ENCODE measurements around the gene RTKN. TPM values are rescaled to one million over a fixed set of nuclear protein-coding genes. Genes with fewer than 3 reads are reported as not detected.

Gene RTKN
- total and polyA plus RNA-seq, 2 of the 13 experiments (the other 11 are each of a cell fraction or from before 2014, with no cell fraction given): 159 to 166 TPM

DNA sequence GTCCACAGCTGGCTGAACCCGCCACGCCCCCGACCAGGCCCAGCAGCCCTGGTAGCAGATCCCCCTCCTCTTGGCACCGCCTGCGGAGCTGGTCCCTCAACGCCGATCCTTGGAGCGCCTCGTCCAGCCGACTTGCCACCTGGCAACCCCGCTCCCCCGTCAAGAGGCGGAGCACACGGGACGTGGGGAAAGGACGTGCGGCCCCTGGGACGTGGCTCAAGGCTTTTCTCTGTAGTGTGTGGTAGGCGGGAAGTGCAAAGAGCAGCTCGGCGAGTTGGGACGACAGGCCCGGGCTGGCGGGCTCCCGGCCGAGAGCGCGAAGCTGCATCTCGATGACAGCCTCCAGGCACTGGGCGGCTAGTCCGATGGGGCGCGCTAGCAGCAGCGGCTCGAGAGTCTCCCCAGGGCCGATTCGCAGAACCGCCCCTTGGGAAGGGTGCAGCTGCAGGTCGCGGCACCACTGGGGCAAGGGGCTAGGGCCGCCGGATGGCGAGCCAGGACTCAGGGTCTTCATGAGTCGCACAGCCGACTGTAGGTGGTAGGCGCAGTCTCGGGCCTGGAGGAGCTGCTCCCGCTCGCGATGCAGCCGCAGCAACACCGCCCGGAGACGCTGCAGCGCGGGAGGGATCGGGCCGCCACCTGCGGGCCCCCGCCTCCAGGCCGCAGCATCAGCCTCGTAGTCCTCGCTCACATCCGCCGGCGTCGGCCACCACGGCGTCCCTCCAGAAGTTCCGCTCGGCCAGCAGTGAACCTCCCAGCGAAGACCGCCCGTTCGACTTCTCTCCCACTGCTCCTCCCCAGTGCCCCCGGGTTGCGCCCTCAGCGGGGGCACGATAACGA lies 40.4 kb upstream of the RTKN start (continued):
- TF ChIP-seq HMGA1 (CRISPR knock-in tag; conservative IDR thresholded peaks at IDR 0.05) (no peak), MEIS2 (CRISPR knock-in tag; IDR thresholded peaks at IDR 0.05) (peak; percentile 72), SP1 (IDR thresholded peaks at IDR 0.05) (no peak), SP1 (CRISPR knock-in tag; IDR thresholded peaks at IDR 0.05) (no peak), RFXAP (CRISPR knock-in tag; IDR thresholded peaks at IDR 0.05; ENCODE audit: borderline replicate concordance) (peak; percentile 64), HMG20B (CRISPR knock-in tag; conservative IDR thresholded peaks at IDR 0.05) (no peak; the same call in 1 of the 2 replicates), TP53 (CRISPR knock-in tag; conservative IDR thresholded peaks at IDR 0.05) (no peak; the same call in 1 of the 2 replicates), SP4 (CRISPR knock-in tag; IDR thresholded peaks at IDR 0.05) (no peak), NFE2L2 (IDR thresholded peaks at IDR 0.05; ENCODE audit: low read length) (no peak), ZNF253 (CRISPR knock-in tag; IDR thresholded peaks at IDR 0.05; ENCODE audit: borderline replicate concordance) (no peak), DMAP1 (CRISPR knock-in tag; IDR thresholded peaks at IDR 0.05) (no peak; the same call in 1 of the 2 replicates)
- TF ChIP-seq, protein P1, sequence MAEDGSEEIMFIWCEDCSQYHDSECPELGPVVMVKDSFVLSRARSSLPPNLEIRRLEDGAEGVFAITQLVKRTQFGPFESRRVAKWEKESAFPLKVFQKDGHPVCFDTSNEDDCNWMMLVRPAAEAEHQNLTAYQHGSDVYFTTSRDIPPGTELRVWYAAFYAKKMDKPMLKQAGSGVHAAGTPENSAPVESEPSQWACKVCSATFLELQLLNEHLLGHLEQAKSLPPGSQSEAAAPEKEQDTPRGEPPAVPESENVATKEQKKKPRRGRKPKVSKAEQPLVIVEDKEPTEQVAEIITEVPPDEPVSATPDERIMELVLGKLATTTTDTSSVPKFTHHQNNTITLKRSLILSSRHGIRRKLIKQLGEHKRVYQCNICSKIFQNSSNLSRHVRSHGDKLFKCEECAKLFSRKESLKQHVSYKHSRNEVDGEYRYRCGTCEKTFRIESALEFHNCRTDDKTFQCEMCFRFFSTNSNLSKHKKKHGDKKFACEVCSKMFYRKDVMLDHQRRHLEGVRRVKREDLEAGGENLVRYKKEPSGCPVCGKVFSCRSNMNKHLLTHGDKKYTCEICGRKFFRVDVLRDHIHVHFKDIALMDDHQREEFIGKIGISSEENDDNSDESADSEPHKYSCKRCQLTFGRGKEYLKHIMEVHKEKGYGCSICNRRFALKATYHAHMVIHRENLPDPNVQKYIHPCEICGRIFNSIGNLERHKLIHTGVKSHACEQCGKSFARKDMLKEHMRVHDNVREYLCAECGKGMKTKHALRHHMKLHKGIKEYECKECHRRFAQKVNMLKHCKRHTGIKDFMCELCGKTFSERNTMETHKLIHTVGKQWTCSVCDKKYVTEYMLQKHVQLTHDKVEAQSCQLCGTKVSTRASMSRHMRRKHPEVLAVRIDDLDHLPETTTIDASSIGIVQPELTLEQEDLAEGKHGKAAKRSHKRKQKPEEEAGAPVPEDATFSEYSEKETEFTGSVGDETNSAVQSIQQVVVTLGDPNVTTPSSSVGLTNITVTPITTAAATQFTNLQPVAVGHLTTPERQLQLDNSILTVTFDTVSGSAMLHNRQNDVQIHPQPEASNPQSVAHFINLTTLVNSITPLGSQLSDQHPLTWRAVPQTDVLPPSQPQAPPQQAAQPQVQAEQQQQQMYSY (CRISPR knock-in tag; IDR thresholded peaks at IDR 0.05): no peak
- TF ChIP-seq, protein P2, sequence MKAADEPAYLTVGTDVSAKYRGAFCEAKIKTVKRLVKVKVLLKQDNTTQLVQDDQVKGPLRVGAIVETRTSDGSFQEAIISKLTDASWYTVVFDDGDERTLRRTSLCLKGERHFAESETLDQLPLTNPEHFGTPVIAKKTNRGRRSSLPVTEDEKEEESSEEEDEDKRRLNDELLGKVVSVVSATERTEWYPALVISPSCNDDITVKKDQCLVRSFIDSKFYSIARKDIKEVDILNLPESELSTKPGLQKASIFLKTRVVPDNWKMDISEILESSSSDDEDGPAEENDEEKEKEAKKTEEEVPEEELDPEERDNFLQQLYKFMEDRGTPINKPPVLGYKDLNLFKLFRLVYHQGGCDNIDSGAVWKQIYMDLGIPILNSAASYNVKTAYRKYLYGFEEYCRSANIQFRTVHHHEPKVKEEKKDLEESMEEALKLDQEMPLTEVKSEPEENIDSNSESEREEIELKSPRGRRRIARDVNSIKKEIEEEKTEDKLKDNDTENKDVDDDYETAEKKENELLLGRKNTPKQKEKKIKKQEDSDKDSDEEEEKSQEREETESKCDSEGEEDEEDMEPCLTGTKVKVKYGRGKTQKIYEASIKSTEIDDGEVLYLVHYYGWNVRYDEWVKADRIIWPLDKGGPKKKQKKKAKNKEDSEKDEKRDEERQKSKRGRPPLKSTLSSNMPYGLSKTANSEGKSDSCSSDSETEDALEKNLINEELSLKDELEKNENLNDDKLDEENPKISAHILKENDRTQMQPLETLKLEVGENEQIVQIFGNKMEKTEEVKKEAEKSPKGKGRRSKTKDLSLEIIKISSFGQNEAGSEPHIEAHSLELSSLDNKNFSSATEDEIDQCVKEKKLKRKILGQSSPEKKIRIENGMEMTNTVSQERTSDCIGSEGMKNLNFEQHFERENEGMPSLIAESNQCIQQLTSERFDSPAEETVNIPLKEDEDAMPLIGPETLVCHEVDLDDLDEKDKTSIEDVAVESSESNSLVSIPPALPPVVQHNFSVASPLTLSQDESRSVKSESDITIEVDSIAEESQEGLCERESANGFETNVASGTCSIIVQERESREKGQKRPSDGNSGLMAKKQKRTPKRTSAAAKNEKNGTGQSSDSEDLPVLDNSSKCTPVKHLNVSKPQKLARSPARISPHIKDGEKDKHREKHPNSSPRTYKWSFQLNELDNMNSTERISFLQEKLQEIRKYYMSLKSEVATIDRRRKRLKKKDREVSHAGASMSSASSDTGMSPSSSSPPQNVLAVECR (CRISPR knock-in tag; IDR thresholded peaks at IDR 0.05; ENCODE audit: borderline replicate concordance): no peak; the same call in 1 of the 2 replicates
